Measurements from ENCODE around the gene ACER2.
"Not testable (repeated sequence)": the region's sequence is repeated elsewhere in the genome, so short reads cannot be mapped to it uniquely, and the experiment has no call there.

DNA sequence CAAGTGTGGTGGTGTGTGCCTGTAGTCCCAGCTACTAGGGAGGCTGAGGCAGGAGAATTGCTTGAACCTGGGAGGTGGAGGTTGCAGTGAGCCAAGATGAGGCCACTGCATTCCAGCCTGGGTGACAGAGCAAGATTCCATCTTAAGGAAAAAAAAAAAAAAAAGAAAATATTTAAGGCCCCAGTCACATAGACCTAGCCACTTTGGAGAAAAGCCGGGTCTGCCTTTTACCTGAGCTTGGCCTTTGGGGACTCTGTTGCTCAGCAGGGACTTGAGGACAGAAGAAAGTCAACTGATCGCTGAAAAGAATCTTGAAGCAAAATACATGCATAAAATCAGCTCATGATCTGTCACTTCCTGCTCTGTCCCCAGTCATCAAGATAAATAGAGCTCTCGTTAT lies 4.6 kb downstream of the ACER2 start:
- TF ChIP-seq, protein P1, sequence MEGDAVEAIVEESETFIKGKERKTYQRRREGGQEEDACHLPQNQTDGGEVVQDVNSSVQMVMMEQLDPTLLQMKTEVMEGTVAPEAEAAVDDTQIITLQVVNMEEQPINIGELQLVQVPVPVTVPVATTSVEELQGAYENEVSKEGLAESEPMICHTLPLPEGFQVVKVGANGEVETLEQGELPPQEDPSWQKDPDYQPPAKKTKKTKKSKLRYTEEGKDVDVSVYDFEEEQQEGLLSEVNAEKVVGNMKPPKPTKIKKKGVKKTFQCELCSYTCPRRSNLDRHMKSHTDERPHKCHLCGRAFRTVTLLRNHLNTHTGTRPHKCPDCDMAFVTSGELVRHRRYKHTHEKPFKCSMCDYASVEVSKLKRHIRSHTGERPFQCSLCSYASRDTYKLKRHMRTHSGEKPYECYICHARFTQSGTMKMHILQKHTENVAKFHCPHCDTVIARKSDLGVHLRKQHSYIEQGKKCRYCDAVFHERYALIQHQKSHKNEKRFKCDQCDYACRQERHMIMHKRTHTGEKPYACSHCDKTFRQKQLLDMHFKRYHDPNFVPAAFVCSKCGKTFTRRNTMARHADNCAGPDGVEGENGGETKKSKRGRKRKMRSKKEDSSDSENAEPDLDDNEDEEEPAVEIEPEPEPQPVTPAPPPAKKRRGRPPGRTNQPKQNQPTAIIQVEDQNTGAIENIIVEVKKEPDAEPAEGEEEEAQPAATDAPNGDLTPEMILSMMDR (IDR thresholded peaks at IDR 0.05; ENCODE audit: low read length) = not testable (repeated sequence)
- not testable (repeated sequence) for TF ChIP-seq EZH2 (IDR thresholded peaks at IDR 0.05; ENCODE audit: borderline replicate concordance, low read length)
